GM18519 (cell line): Measurements from ENCODE around the gene SNTG2.
"Not testable (repeated sequence)": the region's sequence is repeated elsewhere in the genome, so short reads cannot be mapped to it uniquely, and the experiment has no call there.

Experiments
- ATAC-seq: cut with Tn5 transposase; IDR thresholded peaks from one replicate; pipeline ENCODE4 v1.9.1; 2021; ENCODE audit warnings: mild to moderate bottlenecking, moderate library complexity; ENCODE audit not compliant: unreplicated experiment, low FRiP score

Gene SNTG2

GRCh38 chr2:1132328-1132969 is 181.8 kb downstream of the SNTG2 start:
- ATAC-seq: no peak

DNA sequence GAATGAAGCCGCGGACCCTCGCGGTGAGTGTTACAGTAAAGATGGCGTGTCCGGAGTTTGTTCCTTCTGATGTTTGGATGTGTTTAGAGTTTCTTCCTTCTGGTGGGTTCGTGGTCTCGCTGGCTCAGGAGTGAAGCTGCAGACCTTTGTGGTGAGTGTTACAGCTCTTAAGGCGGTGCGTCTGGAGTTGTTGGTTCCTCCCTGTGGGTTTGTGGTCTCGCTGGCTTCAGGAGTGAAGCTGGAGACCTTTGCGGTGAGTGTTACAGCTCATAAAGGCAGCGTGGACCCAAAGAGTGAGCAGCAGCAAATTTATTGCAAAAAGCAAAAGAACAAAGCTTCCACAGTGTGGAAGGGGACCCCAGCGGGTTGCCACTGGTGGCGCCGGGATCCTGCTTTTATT is 183.2 kb downstream of the SNTG2 start:
- not testable (repeated sequence) for ATAC-seq

- ATAC-seq: no peak
These were observed 184.0 kb downstream of the SNTG2 start for GRCh38 chr2:1134629-1135028.

- no peak for ATAC-seq
These were observed 185.4 kb downstream of the SNTG2 start for GRCh38 chr2:1136067-1136466.

DNA sequence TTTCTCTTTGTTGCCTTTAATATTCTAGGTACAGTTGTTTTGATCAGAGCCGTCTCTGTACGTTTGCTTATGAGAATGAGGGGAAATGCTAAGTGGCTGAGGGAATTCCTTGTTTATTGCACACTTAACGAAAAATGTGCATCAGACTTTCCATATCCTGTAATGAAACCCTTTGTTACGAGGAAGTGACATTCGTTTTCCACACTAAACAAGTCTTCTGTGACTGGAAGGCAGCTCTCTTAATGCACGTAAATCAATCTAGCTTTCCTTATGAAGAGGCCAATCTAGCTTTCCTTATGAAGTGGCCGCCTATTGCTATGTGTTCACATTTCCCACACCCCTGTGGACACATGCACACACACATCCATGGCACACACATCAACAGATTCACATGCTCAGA is 186.2 kb downstream of the SNTG2 start:
- ATAC-seq: no peak

- ATAC-seq: no peak
These were observed 186.6 kb downstream of the SNTG2 start for GRCh38 chr2:1137264-1137663.

- ATAC-seq: no peak
These were observed 187.3 kb downstream of the SNTG2 start for GRCh38 chr2:1137913-1138391.

GRCh38 chr2:1140389-1141003 is 189.8 kb downstream of the SNTG2 start:
- peak; percentile 85 for ATAC-seq

DNA sequence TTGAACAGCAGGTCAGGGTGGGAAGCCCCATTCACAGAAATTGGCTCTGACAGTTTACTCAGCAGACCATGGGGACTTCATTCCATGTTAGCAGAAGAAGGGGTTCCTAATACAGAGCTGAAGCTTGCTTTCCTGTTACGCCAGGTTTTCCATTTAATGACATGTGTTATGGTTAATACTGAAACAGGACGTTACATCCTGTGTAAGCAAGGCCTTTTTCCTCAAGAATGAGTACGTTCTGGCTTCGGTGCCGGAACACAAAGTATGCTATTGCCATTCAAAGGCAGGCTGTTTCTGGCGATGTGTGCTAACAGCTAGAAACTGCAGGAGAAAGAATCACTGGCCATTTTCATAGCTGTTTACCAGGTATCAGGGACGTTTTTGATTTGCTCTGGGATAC is 190.4 kb downstream of the SNTG2 start:
- ATAC-seq: no peak

DNA sequence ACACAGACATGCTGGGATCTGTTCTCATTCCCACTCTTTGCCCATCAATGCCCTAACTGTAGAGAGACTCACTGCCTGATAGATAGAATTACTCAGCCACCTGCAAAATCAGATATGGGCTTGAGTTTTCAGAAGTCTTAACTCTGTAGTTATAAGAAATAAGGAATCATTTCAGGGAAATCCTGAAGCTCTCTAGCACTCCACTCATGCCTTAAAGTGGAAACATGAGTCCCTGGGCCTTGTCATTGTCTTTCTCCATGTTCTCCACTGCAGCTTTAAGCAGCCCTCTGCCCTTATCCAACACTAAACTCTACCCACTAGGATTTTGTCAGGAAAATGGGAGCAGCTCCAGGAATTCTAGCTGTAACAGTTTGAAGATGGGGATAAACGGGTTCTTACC is 192.5 kb downstream of the SNTG2 start:
- ATAC-seq: no peak

DNA sequence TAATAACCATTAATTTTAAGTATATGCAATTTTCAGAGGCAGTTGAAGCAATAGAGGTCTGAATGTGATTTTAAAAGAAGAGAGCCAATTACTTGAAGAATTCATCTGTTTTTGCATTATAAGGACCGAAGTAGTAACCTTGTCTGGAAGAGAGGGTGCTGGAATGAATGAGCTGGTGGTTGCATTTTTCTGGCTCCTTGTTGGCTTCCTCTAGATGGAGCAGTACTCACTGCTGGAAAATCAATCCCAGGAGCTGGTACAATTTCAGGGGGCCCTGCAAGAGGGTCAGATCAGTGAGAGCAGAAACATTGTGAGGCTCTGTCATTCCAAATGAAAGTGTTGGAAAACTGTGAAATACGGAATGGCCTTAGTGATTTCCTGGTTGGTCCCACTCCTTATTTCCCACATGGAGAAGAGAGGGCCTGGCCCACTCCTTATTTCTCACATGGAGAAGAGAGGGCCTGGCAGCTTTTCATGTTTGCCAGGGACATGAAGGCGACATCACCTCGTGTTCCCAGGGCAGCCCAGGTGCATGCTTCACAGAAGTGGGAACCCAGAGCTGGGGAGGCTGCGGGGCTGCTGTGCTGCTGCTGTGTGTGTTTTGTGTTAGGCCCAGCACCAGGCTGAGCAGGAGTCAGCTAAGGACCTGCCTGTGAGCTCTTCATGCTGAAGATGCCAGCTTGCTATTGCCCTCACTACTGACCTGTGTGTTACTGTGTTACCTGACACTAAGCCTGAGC is 197.4 kb downstream of the SNTG2 start:
- ATAC-seq: no peak

DNA sequence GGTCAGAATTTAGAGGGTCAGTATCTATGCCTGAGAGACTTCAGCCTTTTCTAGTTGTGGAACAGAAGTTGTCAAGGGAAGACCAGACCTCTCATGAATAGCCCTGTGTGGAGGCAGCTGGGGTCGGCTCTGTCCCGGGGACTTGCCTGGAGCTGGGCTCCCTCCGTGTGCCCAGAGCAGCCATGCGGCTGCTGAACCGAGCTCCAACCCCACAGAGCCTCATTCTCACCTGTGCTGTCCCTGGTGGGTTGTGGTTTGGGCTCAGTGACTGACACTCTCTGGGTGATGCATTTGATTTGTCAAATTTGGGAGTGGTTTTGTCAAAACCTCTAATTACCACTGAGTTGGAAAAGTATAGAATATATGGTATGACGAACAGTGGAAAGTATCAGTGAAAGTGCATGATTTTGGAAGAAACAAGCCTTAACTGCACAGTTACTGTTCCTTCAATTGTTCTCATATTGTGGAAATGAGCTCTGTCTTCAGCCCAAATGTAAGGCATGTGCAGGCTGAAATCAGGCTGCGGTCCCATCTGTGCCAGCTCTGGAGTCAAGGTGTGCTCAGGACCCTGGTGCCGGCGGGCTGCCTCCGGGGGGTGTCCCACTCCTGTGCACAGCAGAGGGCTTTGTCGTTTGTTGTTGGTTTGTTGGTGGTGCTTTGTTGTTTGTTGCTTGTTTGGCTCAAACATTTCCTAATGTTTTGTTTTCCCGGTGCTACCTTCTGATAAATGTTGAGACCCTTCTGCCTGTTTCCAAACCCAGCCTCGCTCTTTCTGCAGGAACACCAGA is 200.3 kb downstream of the SNTG2 start:
- no peak for ATAC-seq

- no peak for ATAC-seq
These were observed 201.7 kb downstream of the SNTG2 start for GRCh38 chr2:1152375-1152774.

DNA sequence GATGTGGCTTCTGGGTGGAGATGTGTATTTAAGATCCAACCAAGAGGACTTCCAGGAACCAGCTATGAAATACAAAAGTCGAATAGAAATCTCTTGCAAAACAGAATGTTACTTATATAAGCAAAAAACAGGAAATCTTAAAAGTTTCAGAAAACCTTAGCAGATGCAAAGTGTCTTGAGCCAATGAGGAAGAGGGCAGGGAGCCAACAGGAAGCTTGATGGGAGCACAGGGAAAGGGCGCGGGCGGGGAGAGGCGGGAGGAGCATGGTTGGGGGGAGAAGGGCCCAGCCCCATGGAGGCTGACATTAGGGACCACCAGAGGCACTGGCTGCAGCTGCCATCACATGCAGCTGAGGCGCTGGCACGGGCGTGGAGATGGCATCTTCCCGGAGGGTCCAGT is 203.3 kb downstream of the SNTG2 start:
- ATAC-seq: no peak

- no peak for ATAC-seq
These were observed 204.3 kb downstream of the SNTG2 start for GRCh38 chr2:1154710-1155594.

GRCh38 chr2:1156059-1156458 is 205.4 kb downstream of the SNTG2 start:
- no peak for ATAC-seq

- ATAC-seq: no peak
These were observed 205.9 kb downstream of the SNTG2 start for GRCh38 chr2:1156531-1156930.

GRCh38 chr2:1157107-1157506 is 206.5 kb downstream of the SNTG2 start:
- no peak for ATAC-seq

GRCh38 chr2:1159013-1159412 is 208.4 kb downstream of the SNTG2 start:
- no peak for ATAC-seq

DNA sequence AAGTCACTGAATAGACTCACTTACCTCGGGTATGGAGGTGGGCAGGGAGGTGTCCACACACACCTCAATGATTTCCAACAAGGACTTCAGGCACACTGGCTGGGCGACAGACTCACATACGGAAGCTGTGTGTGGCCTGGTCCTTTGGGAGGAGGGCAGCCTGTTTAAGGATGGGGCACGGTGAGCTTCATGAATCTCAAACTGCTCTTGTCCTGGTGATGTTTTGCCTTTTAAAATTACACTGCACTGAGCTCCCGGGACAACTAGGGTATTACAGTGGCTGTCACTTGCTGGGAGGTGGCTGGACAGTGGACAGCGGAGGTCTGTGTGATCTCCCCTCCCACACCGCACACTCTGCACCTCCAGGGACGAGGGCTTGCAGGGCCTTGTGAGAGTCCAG is 211.6 kb downstream of the SNTG2 start:
- no peak for ATAC-seq
